ENCODE measurements around the gene CHST4.
"Not testable (repeated sequence)": the region's sequence is repeated elsewhere in the genome, so short reads cannot be mapped to it uniquely, and the experiment has no call there.

The CHST4 gene

GRCh38 chr16:71573387-71574094 is 47.3 kb downstream of the CHST4 start:
- DNase-seq (ENCODE audit: low read depth): no peak

GRCh38 chr16:71574702-71575101 is 48.5 kb downstream of the CHST4 start:
- no peak overlapping the region for H3K4me3 ChIP-seq (ENCODE audit: control insufficient read depth, low read depth, low read length)

More at GRCh38 chr16:71573387-71574094, 47.3 kb downstream of the CHST4 start:
- no peak for TF ChIP-seq CTCF (conservative IDR thresholded peaks at IDR 0.05; ENCODE audit: control insufficient read depth, insufficient read depth, low read depth, low read length)
- H3K4me3 ChIP-seq (ENCODE audit: control insufficient read depth, low read depth, low read length): no peak overlapping the region

GRCh38 chr16:71576971-71577370 is 50.7 kb downstream of the CHST4 start, which contains the start of gene TAT:
Gene TAT, minus strand, starts transcription at chr16:71577092. Its CDS starts 677 bp downstream, at chr16:71576415.
- no peak for TF ChIP-seq CTCF (conservative IDR thresholded peaks at IDR 0.05; ENCODE audit: control insufficient read depth, insufficient read depth, low read depth, low read length)
- DNase-seq (ENCODE audit: low read depth): no peak
- H3K4me3 ChIP-seq (ENCODE audit: control insufficient read depth, low read depth, low read length): no peak within 1 kb of the TSS

More at GRCh38 chr16:71574702-71575101, 48.5 kb downstream of the CHST4 start:
- TF ChIP-seq CTCF (conservative IDR thresholded peaks at IDR 0.05; ENCODE audit: control insufficient read depth, insufficient read depth, low read depth, low read length): no peak
- no peak for DNase-seq (ENCODE audit: low read depth)

GRCh38 chr16:71582553-71582848 is 56.3 kb downstream of the CHST4 start:
- H3K4me3 ChIP-seq (ENCODE audit: control insufficient read depth, low read depth, low read length): not testable (repeated sequence)

GRCh38 chr16:71584543-71585317 is 58.5 kb downstream of the CHST4 start:
- DNase-seq (ENCODE audit: low read depth): no peak
- no peak overlapping the region for H3K4me3 ChIP-seq (ENCODE audit: control insufficient read depth, low read depth, low read length)
- no peak for TF ChIP-seq CTCF (conservative IDR thresholded peaks at IDR 0.05; ENCODE audit: control insufficient read depth, insufficient read depth, low read depth, low read length)

More at GRCh38 chr16:71582553-71582848, 56.3 kb downstream of the CHST4 start:
- DNase-seq (ENCODE audit: low read depth): not testable (repeated sequence)

GRCh38 chr16:71585318-71585703 is 59.1 kb downstream of the CHST4 start:
- TF ChIP-seq CTCF (conservative IDR thresholded peaks at IDR 0.05; ENCODE audit: control insufficient read depth, insufficient read depth, low read depth, low read length): no peak
- no peak for DNase-seq (ENCODE audit: low read depth)
- H3K4me3 ChIP-seq (ENCODE audit: control insufficient read depth, low read depth, low read length): no peak overlapping the region

Data from fibroblast of mammary gland (primary cell).